NCI-H82 (cell line): ENCODE results near the gene LLGL1.

Experiments
- DNase-seq: peaks from one replicate; lab custom pipeline; 2025; lab: John Stamatoyannopoulos, UW

Gene LLGL1

GRCh38 chr17:18270046-18270931 is 44.9 kb downstream of the LLGL1 start:
- DNase-seq: no peak

GRCh38 chr17:18277076-18277475 is 51.6 kb downstream of the LLGL1 start:
- no peak for DNase-seq

DNA sequence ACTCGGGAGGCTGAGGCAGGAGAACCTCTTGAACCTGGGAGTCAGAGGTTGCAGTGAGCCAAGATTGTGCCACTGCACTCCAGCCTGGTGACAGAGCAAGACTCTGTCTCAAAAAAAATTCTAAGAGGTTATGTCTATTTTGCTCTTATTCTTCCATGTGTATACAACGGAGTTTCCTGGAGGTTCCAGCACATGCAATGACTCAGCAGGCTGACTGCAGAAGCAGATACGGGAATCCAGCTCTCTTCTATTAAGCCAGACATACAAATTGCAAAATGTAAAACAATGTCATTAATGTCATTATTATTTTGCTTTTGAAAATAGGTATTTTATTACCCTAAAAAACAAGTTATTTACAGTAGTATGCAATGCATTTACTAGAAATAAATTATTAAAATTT is 53.4 kb downstream of the LLGL1 start:
- DNase-seq: no peak

DNA sequence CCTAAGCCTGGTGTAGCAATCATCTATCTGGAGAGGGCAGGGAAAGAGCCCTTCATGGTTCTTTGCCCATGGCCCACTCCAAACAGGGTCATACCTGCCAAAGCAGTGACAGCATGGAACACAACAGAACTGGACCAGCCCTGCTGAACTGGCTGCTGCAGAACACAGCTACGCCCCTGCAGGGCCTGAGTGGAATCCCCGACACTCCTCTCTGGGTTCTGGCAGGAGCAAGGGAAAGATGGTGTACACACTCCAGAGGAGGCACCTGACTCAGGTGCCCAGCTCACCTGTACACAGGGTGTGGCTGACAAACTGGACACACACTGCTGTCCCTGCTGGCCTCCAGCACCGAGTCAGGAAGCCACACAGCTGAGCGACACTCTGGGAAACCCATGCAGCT is 54.8 kb downstream of the LLGL1 start:
- DNase-seq: no peak

DNA sequence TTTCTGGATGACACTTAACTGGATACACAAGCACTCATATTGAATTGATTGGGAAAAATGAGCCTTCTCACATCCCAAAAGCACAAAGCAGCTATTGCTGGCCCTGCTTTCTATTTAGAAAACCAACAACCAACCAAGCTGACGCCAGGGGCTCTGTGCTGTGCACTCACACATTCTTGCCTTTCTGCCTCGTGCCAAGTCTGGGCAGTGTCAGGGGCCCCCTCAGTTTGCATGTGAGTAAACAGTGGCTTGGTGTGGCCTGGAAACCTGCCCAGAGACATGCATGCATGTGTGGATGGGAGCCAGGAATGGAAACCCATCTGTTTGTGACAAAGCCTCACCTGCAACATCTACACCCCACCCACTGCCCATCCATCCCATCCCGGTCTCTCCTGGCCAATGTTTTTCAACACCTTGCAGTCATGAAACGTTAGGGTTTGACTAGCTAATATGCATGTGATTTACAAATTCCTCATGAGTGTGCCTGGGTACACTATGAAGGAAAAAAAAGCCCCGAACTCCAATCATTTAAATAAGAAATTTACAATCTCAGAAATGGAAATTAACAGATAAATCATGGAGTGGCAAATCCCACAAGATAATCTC is 55.4 kb downstream of the LLGL1 start:
- no peak for DNase-seq

- no peak for DNase-seq
These were observed 56.4 kb downstream of the LLGL1 start for GRCh38 chr17:18281788-18282187.

GRCh38 chr17:18285296-18285695 is 59.9 kb downstream of the LLGL1 start:
- no peak for DNase-seq

DNA sequence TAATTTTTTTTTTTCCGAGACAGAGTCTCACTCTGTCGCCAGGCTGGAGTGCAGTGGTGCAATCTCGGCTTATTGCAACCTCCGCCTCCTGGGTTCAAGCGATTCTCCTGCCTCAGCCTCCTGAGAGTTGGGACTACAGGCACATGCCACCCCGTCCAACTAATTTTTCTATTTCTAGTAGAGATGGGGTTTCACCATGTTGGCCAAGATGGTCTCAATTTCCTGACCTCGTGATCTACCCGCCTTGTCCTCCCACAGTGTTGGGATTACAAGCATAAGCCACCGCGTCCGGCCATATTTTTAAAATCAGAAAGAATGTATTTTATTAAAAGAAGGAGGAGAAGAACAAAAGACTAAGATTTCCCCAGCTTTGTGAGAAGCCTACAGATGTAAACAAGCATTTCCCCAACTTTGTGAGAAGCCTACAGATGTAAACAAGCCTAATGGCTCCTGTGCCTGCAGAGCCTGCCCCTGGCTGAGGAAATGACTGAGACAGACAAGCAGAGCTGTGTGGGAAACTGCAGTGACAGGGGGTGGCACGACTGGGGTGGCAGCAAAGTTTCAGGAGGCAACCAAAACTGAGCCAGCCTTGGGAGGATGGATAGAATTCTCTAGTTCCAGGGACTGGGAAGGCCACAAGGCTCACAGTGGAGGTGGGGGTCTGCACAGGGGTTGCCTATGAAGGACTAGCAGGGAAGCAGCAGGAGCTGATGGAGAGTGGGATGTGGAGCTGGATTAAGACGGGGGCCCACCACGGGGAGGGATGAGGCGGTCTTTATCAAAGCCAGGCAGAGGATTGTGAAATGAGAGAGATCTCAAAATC is 66.5 kb downstream of the LLGL1 start:
- no peak for DNase-seq
